ENCODE results near the gene RAB14. TPM values are rescaled to one million over a fixed set of nuclear protein-coding genes. Genes with fewer than 3 reads are reported as not detected.

Gene RAB14
- total RNA-seq = 10 to 100 TPM; 56.7 to 60.6 TPM

DNA sequence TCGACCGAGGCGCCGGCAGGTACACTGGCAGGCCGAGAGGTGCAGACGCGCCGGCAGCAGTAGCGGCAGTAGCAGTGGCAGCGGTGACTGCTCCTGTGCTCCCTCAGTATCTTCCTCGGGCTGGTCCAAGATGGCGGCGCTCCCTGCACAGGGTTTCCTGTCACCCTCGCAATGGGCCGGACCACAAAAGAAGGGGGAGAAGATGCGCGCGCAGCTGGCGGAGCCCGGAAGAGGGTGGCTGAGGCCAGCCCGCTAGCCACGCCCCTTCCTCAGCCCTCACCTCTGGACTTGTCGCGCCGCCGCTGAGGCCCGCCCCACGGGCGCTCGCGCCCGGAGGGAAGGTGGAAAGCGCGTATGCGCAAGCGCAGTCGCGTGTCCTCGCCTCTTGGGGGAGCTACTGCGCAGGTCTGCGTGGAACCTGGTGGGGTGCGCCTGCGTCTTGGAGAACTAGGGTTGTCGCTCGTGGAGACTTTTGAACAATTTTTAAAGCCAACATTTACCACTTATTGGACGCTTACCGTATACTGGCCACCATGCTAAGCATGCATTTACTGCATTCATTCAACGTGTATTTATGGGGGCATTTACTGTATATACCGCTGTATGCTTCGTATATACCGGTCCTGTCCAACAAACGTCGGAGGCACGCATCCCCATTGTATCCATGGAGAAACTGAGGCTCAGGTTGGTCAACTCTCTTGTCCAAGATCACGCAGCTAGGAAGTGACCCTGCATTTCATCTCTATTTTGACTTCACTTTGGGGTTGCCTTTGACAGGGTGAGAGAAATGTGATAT, at the start of gene RAB14:
Gene RAB14, minus strand, starts transcription at position 132 of the 796 bp plus-strand sequence. CDS start 8,457 bp downstream, outside the sequence.

Other genes starting within 250 kb of the RAB14 start
- 1 to 10 TPM; 1.6 to 1.8 TPM for gene C5, start 151.6 kb downstream of the RAB14 start, total RNA-seq
- gene CNTRL, start 126.9 kb downstream of the RAB14 start, total RNA-seq = 10 to 100 TPM; 84.5 to 86.4 TPM
- 1 to 10 TPM; 2.5 to 3.7 TPM for gene GSN, start 66.3 kb upstream of the RAB14 start, total RNA-seq
- gene STOM, start 168.4 kb upstream of the RAB14 start, total RNA-seq = 10 to 100 TPM; 21.5 to 25.8 TPM

Measured in activated naive CD4-positive, alpha-beta T cell treated with anti-CD3 and anti-CD28 coated beads, Interleukin-2, amount 10 ng/mL, durations not matched to agents 5 hours and 36 hours (primary cell).